Nucleus accumbens (tissue), 56 donors: ENCODE measurements around the gene LRRC74A.

Experiments used
- DNase-seq, 56 donors: peaks; one replicate each; lab custom pipeline; 2025; lab: John Stamatoyannopoulos, UW

LRRC74A gene

DNA sequence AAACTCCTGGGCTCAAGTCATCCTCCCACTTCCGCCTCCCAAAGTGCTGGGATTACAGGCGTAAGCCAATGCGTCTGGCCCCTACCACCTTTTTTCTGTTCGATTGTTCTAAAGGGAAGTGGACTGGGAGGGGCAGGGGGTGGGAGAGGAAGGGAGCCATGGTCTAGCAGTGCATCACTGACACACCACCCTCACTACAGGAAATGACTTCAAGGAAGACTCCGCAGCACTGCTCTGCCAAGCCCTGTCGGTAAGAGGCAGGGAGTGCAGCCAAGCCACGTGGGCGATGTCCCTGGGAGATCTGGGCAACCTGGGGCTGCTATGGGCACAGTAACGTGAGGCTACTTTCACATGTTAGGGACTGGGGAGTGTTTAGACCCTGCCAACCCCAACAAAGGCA, 18.0 kb downstream of the LRRC74A start:
- peak in 9 of 56 donors; percentile 4 to 59 (median 22) for DNase-seq

DNA sequence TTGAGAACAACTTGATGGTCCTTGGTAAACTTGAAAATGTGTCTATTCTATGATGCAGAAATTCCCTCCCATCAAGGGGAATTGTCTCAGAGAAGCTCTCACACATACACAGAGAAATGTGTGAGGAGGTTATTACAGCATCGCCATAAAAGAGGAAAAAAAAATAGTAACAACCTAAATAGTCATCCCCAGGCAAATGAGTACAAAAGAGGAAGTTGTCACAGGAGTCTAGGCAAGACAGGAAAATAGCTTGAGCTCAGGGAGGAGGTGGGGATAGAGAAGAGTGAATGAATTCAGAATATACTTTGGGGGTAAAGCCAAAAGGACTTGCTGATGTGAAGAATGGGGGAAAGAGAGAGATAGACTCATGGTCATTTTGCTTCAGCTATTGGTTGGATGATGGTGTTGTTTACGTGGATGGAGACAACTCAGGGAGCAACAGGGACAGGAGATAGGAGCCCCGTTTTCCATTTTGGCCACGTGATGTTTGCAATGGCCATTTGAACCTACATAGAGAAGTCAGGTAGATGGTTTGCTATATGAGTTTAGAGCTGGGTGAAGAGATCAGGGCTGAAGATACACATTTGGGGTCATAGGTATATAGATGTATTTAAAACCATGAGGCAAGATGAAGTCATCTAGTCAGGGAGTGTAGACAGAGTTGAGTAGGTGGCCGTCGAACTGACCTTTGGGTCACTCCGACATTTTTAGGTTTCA, 20.3 kb downstream of the LRRC74A start:
- DNase-seq: no peak

- DNase-seq: no peak
Measured at GRCh38 chr14:76848879-76849278, 22.7 kb downstream of the LRRC74A start.

- DNase-seq: peak in 4 of 56 donors; percentile 14 to 31 (median 26)
Measured at GRCh38 chr14:76855066-76855465, 28.9 kb downstream of the LRRC74A start.

DNA sequence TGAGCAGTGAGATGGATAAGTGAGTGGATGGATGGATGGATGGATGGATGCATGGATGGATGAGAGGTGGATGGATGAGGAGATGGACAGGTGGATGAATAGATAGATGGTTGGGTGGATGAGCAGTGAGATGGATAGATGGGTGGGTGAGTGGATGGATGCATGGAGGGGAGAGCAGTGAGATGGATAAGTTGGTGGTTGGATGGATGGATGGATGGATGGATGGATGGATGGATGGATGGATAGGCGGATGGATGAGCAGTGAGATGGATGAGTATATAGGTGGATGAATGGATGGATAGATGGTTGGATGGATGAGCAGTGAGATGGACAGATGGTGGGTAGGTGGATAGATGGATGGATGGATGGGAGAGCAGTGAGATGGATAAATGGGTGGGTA, 30.6 kb downstream of the LRRC74A start:
- DNase-seq: no peak

- DNase-seq: no peak
Measured at GRCh38 chr14:76861574-76862255, 35.5 kb downstream of the LRRC74A start.

- DNase-seq: no peak
Measured at GRCh38 chr14:76862546-76863282, 36.5 kb downstream of the LRRC74A start.

DNA sequence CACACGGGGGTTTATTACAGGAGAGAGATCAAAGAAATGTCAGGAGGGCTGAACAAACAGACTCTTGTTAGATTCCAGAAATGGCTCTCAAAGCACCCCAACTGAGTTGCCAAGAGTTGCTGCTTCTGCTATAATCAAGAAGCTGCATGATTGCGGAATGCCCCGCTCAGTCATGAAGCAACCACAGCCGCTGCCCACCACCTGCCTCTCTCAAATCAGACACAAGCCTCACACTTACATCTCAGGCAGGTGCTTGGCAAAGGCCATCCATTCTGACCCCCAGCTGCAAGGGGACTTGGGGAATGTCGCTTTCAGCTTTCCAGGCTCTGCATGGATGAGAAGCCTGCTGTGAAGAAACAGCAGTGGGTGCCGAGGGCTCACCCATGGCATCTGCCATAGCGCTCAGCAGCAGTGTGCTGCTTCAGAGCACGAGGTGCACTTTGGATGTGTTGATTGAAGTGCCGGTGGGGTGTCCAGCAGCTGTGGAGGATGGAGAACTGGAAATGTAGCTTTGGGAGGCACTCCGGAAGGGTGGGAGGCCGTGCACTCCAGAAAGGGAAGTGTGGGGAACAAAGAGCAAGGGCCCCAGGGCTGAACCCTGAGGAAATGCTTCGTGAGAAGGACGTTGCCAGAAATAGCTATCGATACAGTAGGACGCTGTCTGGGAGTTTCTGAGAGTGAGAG, 37.7 kb downstream of the LRRC74A start:
- peak in 17 of 56 donors; percentile 13 to 64 (median 32) for DNase-seq

- DNase-seq: no peak
Measured at GRCh38 chr14:76866456-76866855, 40.2 kb downstream of the LRRC74A start.

DNA sequence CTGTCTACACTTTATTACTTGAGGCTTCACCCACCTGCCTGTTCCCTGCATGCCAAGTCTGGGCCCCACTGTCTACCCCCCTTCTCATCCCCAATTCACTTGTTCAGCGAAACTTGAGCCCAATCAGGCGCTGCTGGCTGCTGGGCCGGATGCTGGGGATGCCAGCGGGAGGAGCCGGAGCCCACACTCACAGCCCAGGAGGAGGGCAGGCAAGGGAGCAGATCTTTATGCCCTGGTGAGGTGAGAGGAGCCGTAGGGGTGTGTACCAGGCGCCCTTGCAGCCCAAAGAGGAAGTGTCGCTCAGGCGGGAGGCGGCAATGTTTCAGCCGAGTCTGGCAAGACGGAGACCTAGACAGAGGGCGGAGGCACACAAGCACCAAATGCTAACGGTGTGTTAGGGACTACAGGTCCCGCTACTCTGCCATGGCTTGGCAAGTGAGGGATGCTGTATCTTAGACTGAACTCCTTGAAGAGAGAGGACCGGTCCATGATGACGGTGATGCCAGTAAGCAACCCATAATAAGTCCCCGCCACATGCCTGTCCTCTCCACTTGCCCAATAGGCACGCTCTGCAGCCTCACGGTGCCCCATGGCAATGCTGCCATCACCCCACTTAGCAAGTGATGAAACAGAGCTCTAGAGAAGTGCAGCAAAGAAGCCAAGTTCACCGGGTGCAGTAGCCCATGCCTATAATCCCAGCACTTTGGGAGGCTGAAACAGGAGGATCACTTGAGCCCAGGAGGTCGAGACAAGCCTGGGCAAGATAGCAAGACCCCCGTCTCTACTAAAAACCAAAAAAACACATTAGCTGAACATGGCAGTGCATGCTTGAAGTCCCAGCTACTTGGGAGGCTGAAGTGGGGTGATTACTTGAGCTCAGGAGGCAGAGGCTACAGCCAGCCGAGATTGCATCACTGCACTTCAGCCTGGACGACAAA, 41.6 kb downstream of the LRRC74A start:
- DNase-seq: peak in 3 of 56 donors; percentile 4 to 15 (median 8)

GRCh38 chr14:76868454-76869170, 42.4 kb downstream of the LRRC74A start:
- DNase-seq: peak in 14 of 56 donors; percentile 11 to 49 (median 26)

GRCh38 chr14:76870166-76870565, 44.0 kb downstream of the LRRC74A start:
- no peak for DNase-seq

DNA sequence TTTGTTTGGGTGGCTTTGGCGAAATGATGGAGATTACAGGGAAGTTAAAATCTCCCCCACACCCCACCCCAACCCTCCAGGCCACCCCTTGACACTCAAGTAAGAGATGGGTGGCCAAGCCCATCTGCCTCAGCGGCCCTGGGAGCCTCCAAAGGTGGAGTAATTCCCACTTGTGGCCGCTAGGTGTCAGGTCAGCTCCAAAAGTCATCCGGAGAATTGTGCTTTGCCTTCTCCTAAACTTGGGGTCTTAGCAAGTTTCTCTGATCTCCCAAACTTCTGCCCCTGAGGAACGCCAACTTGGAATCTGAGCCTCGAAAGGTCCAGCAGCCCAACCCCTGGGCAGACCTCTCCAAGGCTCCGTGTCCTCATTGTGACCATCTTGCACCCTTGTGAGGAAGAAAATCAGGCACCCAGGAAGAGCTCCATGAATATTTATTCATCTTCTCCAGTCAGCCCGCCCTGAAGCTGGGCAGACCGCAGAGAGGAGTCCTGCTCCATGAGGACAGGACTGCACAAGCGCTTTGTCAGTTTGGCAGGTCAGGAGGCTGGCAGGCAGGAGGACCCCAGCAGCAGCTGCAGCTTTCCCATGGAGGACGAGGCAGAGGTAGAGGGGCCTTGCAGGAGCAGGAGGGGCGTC, 46.7 kb downstream of the LRRC74A start:
- peak in 43 of 56 donors; percentile 9 to 73 (median 35) for DNase-seq

DNA sequence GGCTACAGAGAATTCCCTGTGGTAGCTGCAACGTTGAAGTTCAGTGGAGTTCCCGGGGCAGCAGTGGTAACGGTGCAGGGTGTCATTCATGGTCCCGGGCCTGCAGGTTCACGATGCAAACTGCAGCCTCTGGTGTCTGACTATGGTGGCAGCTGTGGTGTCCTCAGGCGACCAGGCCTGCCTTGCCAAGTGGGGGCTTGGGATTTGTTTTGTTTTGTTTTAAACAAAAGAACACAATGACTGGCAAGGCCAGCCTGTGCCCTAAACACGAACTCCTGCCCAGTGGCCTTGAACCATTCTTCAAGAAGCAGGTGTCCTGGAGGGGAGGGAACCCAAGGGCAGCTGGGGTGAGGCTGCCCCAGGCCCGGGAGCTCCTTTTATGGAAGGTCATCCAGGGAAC, 48.5 kb downstream of the LRRC74A start:
- no peak for DNase-seq

GRCh38 chr14:76876076-76876475, 49.9 kb downstream of the LRRC74A start:
- peak in 48 of 56 donors; percentile 12 to 78 (median 45) for DNase-seq

- DNase-seq: no peak
Measured at GRCh38 chr14:76877871-76878270, 51.7 kb downstream of the LRRC74A start.

GRCh38 chr14:76880449-76880848, 54.2 kb downstream of the LRRC74A start:
- peak in 1 of 56 donors; percentile 13 for DNase-seq

GRCh38 chr14:76881348-76881747, 55.1 kb downstream of the LRRC74A start:
- peak in 7 of 56 donors; percentile 6 to 40 (median 19) for DNase-seq
